Measurements from ENCODE around the gene CKAP5.

Gene CKAP5

DNA sequence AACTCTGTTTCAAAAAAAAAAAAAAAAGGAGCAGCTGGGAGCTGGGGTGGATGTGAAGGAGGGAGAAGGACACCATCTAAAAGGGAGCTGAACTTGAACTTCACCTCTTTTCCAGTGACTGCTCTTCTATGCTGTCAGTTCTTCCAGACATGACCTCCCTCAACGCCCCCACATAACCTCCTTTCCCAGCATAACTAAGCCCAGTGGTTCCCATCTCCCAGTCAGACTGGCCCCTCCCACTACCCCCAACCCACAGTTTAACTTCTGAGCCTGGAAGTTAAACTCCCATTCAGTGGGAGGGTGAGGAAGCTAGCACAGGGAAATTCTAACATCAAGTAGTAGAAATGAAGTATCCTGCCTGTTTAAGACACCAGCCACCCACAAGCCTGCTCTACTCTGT lies 147.5 kb downstream of the CKAP5 start:
- ATAC-seq (ENCODE audit: low read depth) (no peak), DNase-seq (ENCODE audit: low spot score in 2 of 2) (no peak)
- Mint-ChIP-seq H3K4me3 (no peak overlapping the region), H3K27me3 (no peaks in the 10 kb centered on the region), H3K9me3 (no peaks in the 10 kb centered on the region), H3K27ac (no peak overlapping the region), H3K4me1 (peaks cover 22% of the 10 kb centered on the region), H3K36me3 (peaks cover 12% of the 10 kb centered on the region)

DNA sequence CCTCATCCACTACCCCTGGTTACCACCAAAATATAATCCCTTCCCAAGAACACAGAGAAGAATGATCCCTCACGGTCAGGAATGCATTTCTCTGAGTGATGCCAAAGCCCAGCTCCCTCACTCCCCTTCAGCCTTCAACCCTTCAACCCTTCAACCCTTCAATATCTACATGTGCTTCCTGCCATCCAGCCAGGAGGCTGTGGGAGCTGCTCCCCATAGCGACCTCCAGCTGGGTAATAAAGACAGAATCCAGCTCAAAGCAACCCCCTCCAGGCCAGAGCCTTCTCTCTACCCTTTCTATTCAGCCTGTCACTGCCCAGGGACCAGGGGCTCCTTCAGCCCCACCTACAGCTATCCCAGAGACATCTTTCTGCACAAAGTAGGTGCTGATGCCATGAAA lies 148.4 kb downstream of the CKAP5 start:
- Mint-ChIP-seq H3K27ac (peak overlapping the region; percentile 43), H3K9me3 (no peaks in the 10 kb centered on the region), H3K36me3 (peaks cover 11% of the 10 kb centered on the region), H3K27me3 (no peaks in the 10 kb centered on the region), H3K4me3 (no peak overlapping the region), H3K4me1 (peaks cover 18% of the 10 kb centered on the region)
- DNase-seq (ENCODE audit: low spot score in 2 of 2) (no peak), ATAC-seq (ENCODE audit: low read depth) (no peak)

DNA sequence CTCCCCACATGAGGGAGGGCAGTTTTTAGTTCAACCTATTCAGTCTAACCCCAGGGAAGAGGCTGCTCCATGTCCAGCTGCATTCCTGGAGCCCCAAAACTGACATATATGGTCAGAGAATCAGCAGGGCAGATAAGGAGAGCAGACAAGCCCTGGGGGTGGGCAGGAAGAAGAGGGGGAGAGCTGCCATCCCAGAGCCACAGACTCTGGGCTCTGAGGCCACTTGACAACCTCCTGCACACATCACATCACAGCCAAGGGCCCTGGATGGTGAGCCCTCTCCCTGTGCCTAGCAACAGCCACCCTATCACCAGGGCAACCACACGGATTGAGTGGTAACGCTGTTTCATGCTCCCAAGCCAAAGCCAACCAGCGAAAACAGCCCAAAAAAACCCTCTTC lies 148.8 kb downstream of the CKAP5 start:
- Mint-ChIP-seq H3K27ac (peak overlapping the region; percentile 43), H3K4me3 (no peak overlapping the region), H3K27me3 (no peaks in the 10 kb centered on the region), H3K36me3 (peaks cover 10% of the 10 kb centered on the region), H3K4me1 (peaks cover 17% of the 10 kb centered on the region), H3K9me3 (no peaks in the 10 kb centered on the region)
- no peak for DNase-seq (ENCODE audit: low spot score in 2 of 2)
- no peak for ATAC-seq (ENCODE audit: low read depth)

DNA sequence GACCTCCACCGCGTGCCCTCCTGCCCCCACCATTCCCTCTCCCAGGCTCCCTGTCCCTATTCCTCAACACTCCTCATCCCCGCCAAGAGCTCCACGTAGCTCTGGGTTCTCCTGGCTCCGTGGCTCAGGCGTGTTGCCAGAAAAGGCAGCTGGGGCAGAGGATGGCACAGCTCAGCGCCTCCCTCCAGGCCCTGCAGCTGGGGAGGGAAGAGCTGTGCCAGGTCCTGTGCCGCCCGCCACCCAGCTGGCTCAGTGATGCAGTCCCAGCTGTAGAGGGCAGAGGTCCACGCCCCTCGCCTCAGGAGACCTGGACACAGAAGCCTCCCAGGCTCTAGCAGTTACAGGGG lies 149.9 kb downstream of the CKAP5 start:
- DNase-seq (ENCODE audit: low spot score in 2 of 2) (no peak), ATAC-seq (ENCODE audit: low read depth) (no peak)
- peaks cover 12% of the 10 kb centered on the region for H3K4me1 Mint-ChIP-seq
- H3K36me3 Mint-ChIP-seq: peaks cover 12% of the 10 kb centered on the region
- no peaks in the 10 kb centered on the region for H3K27me3 Mint-ChIP-seq
- H3K9me3 Mint-ChIP-seq: no peaks in the 10 kb centered on the region
- no peak overlapping the region for H3K4me3 Mint-ChIP-seq
- H3K27ac Mint-ChIP-seq: no peak overlapping the region

DNA sequence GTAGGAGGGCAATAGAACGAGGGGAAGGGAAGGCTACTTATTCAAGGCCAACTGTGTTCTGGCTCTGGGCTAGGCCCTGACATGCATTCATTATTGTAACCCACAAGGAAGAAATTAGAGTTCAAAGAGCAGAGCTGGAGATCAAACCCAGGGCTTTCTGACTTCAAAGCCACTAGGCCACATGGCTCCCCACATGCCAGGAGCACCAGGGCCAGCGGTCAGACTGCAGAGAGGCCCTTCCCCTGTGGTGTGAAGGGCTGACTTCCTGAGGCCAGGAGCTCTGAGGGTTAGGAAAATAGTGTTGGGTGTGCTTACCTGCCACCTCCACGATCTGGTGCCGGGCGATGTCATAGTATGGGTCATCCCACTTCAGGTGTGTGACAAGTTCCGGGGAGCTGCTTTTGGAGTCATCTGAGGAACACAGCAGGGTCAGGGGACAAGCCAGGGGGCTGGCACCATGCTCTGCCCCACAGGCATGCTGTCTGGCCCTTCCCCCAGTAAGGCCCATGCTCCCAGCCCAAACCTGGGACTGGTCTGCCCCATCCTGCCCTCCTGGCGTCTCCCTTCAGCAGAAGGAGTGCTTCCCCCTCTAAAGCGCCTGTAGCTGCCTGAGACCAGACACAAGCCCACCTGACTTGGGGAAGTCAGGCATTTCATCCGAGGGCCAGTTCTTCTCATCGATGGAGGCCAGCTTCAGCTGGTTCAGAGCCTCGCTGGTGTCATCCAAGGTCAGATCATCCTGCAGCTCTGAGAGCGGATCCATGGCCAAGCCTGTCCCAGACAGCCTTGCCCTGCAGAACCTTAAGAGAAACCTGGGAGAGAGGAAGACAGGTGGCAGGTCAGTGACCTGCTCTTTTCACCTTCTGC lies 150.5 kb downstream of the CKAP5 start:
- Mint-ChIP-seq H3K36me3 (peaks cover 12% of the 10 kb centered on the region), H3K27ac (no peak overlapping the region), H3K4me3 (no peak overlapping the region)

GRCh38 chr11:46694607-46695006 lies 151.5 kb downstream of the CKAP5 start:
- no peak overlapping the region for H3K4me3 Mint-ChIP-seq
- no peak for ATAC-seq (ENCODE audit: low read depth)
- H3K27ac Mint-ChIP-seq: no peak overlapping the region
- no peak for DNase-seq (ENCODE audit: low spot score in 2 of 2)
- no peaks in the 10 kb centered on the region for H3K27me3 Mint-ChIP-seq
- no peaks in the 10 kb centered on the region for H3K9me3 Mint-ChIP-seq
- peaks cover 12% of the 10 kb centered on the region for H3K4me1 Mint-ChIP-seq
- H3K36me3 Mint-ChIP-seq: peaks cover 12% of the 10 kb centered on the region

More for the DNA sequence above, 150.5 kb downstream of the CKAP5 start:
- no peaks in the 10 kb centered on the region for H3K9me3 Mint-ChIP-seq
- no peak for DNase-seq (ENCODE audit: low spot score in 2 of 2)
- H3K4me1 Mint-ChIP-seq: peaks cover 12% of the 10 kb centered on the region
- ATAC-seq (ENCODE audit: low read depth): no peak
- H3K27me3 Mint-ChIP-seq: no peaks in the 10 kb centered on the region

- no peaks in the 10 kb centered on the region for H3K9me3 Mint-ChIP-seq
- peaks cover 14% of the 10 kb centered on the region for H3K36me3 Mint-ChIP-seq
- no peaks in the 10 kb centered on the region for H3K27me3 Mint-ChIP-seq
- no peak for ATAC-seq (ENCODE audit: low read depth)
- peaks cover 9% of the 10 kb centered on the region for H3K4me1 Mint-ChIP-seq
- H3K27ac Mint-ChIP-seq: no peak overlapping the region
- DNase-seq (ENCODE audit: low spot score in 2 of 2): no peak
- H3K4me3 Mint-ChIP-seq: no peak overlapping the region
These were observed 152.0 kb downstream of the CKAP5 start for GRCh38 chr11:46694072-46694471.

GRCh38 chr11:46693597-46694012 lies 152.5 kb downstream of the CKAP5 start:
- Mint-ChIP-seq H3K36me3 (peaks cover 15% of the 10 kb centered on the region), H3K27me3 (no peaks in the 10 kb centered on the region), H3K4me3 (no peak overlapping the region), H3K9me3 (no peaks in the 10 kb centered on the region), H3K4me1 (peaks cover 7% of the 10 kb centered on the region), H3K27ac (no peak overlapping the region)
- DNase-seq (ENCODE audit: low spot score in 2 of 2) (no peak), ATAC-seq (ENCODE audit: low read depth) (no peak)
